HepG2 (cell line): ENCODE results near the gene RARA. TPM values are rescaled to one million over a fixed set of nuclear protein-coding genes. Genes with fewer than 3 reads are reported as not detected.

ENCODE experiments used
- ARNTL ChIP-seq: sonication (generic); formaldehyde crosslinking; IDR thresholded peaks from 2 replicates; pipeline ENCODE4 v1.4.0; 2020; ENCODE audit warnings: mild to moderate bottlenecking, missing genetic modification reagents
- BCL6 ChIP-seq: IDR thresholded peaks from 2 replicates; pipeline ENCODE4 v1.6.1; 2016; ENCODE audit warnings: missing genetic modification reagents, missing compliant biosample characterization
- CBX5 ChIP-seq: sonication (generic); formaldehyde crosslinking; IDR thresholded peaks from 2 replicates; pipeline ENCODE4 v1.4.0; 2020; ENCODE audit warnings: missing genetic modification reagents, borderline replicate concordance
- CHCHD3 ChIP-seq: sonication (generic); formaldehyde crosslinking; IDR thresholded peaks from 2 replicates; pipeline ENCODE4 v1.8.0; 2022; ENCODE audit warnings: mild to moderate bottlenecking, missing genetic modification reagents, moderate library complexity
- ELF1 ChIP-seq: sonication (generic); formaldehyde crosslinking; IDR thresholded peaks from 2 replicates; pipeline ENCODE4 v1.4.0; 2020; ENCODE audit warnings: missing genetic modification reagents
- ETV5 ChIP-seq: IDR thresholded peaks from 2 replicates; pipeline ENCODE4 v1.6.1; 2018; ENCODE audit warnings: missing biosample characterization, missing genetic modification reagents, inconsistent platforms, borderline replicate concordance
- FOXA1 ChIP-seq, 2 experiments: fragments of 450-650 bp in 1 of 2; sonication (generic) in 1 of 2; formaldehyde crosslinking in 1 of 2; IDR thresholded peaks; 2 replicates each; pipeline versions ENCODE4 v1.4.0 to v1.6.1; 2016 to 2020; ENCODE audit warnings: missing genetic modification reagents in 1 of 2
- FOXO4 ChIP-seq: sonication (generic); formaldehyde crosslinking; conservative IDR thresholded peaks from 2 replicates; pipeline ENCODE4 v1.8.1; 2023; ENCODE audit warnings: missing genetic modification reagents
- HDAC2 ChIP-seq: sonication (generic); formaldehyde crosslinking; IDR thresholded peaks from 2 replicates; pipeline ENCODE4 v1.4.0; 2020; ENCODE audit warnings: missing genetic modification reagents
- HOXA7 ChIP-seq: sonication (generic); formaldehyde crosslinking; IDR thresholded peaks from 2 replicates; pipeline ENCODE4 v1.8.1; 2022; ENCODE audit warnings: mild to moderate bottlenecking, missing genetic modification reagents, moderate library complexity
- NR2F1 ChIP-seq, 2 experiments: fragments of 450-650 bp in 1 of 2; formaldehyde crosslinking in 1 of 2; IDR thresholded peaks; 2 replicates each; pipeline versions ENCODE4 v1.5.0 to v1.6.1; 2016 to 2020; ENCODE audit warnings: mild to moderate bottlenecking in 1 of 2, missing compliant biosample characterization in 1 of 2, missing genetic modification reagents in 1 of 2, moderate library complexity in 1 of 2
- RFX3 ChIP-seq: IDR thresholded peaks from 2 replicates; pipeline ENCODE4 v1.6.1; 2016; ENCODE audit warnings: missing biosample characterization, missing genetic modification reagents
- ZBED4 ChIP-seq: sonication (generic); formaldehyde crosslinking; IDR thresholded peaks from 2 replicates; pipeline ENCODE4 v1.4.0; 2020; ENCODE audit warnings: missing genetic modification reagents, borderline replicate concordance
- ZBTB33 ChIP-seq: sonication (generic); formaldehyde crosslinking; IDR thresholded peaks from 2 replicates; pipeline ENCODE4 v1.4.0; 2020; ENCODE audit warnings: missing genetic modification reagents
- ZBTB7B ChIP-seq: sonication (generic); formaldehyde crosslinking; IDR thresholded peaks from 2 replicates; pipeline ENCODE4 v1.4.0; 2020; ENCODE audit warnings: missing genetic modification reagents
- ZNF367 ChIP-seq: sonication (generic); formaldehyde crosslinking; IDR thresholded peaks from 2 replicates; pipeline ENCODE4 v1.4.0; 2020; ENCODE audit warnings: missing genetic modification reagents, borderline replicate concordance
- ZNF569 ChIP-seq: sonication (generic); formaldehyde crosslinking; IDR thresholded peaks from 2 replicates; pipeline ENCODE4 v1.5.0; 2020; ENCODE audit warnings: mild to moderate bottlenecking, missing genetic modification reagents, moderate library complexity, borderline replicate concordance
- ZNF670 ChIP-seq: sonication (generic); formaldehyde crosslinking; IDR thresholded peaks from 2 replicates; pipeline ENCODE4 v1.8.0; 2022; ENCODE audit warnings: mild to moderate bottlenecking, missing genetic modification reagents, borderline replicate concordance
- ZSCAN22 ChIP-seq: sonication (generic); formaldehyde crosslinking; IDR thresholded peaks from 2 replicates; pipeline ENCODE4 v1.4.0; 2020; ENCODE audit warnings: mild to moderate bottlenecking, missing genetic modification reagents
- polyA plus RNA-seq, 8 experiments: library from polyadenylated mRNA; depleted of rRNA in 3 of 8; stranded (reverse) in 7 of 8; unstranded in 1 of 8; fragments of >200 nt; fragmentation: Illumina TruSeq in 4 of 8; extraction: Trizol in 4 of 8; gene quantifications; 2 replicates each; pipeline versions ENCODE4 v1.2.1 to v1.2.3, GENCODE V29; 2011 to 2016; ENCODE audit warnings: low read depth in 4 of 8, missing spikeins in 1 of 8, mixed read lengths in 1 of 8; ENCODE audit not compliant: insufficient read depth in 1 of 8
- total RNA-seq, 5 experiments: library from RNA; depleted of rRNA; stranded (reverse); fragments of >200 nt; fragmentation: Illumina TruSeq; extraction: Trizol; gene quantifications; 2 replicates each; pipeline ENCODE4 v1.2.3, GENCODE V29; 2016; ENCODE audit warnings: low read depth in 1 of 5

RARA gene
- total and polyA plus RNA-seq, 2 of the 13 experiments (the other 11 are each of a cell fraction or from before 2014, with no cell fraction given) = 6.4 to 8.6 TPM

- TF ChIP-seq ZBTB33 (CRISPR knock-in tag) (peak; percentile 20; the same call in 1 of the 2 replicates), CBX5 (0 out of 2 replicates have a peak, but pooled peaks have one; percentile 23), HOXA7 (CRISPR knock-in tag) (no peak), ETV5 (CRISPR knock-in tag) (peak; percentile 97), FOXA1 (IDR thresholded peaks at IDR 0.05) (no peak), FOXA1 (CRISPR knock-in tag; IDR thresholded peaks at IDR 0.05) (peak; percentile 71), FOXO4 (CRISPR knock-in tag) (no peak), ZSCAN22 (CRISPR knock-in tag) (0 out of 2 replicates have a peak, but pooled peaks have one; percentile 64), ZNF569 (no peak), ARNTL (CRISPR knock-in tag) (peak; percentile 70; the same call in 1 of the 2 replicates), ZBTB7B (peak; percentile 69; the same call in 1 of the 2 replicates), HDAC2 (CRISPR knock-in tag) (peak; percentile 75), ZNF367 (no peak), BCL6 (CRISPR knock-in tag) (peak; percentile 60), CHCHD3 (CRISPR knock-in tag) (no peak; the same call in 1 of the 2 replicates), ZNF670 (CRISPR knock-in tag) (no peak), ELF1 (CRISPR knock-in tag) (peak; percentile 59), ZBED4 (CRISPR knock-in tag) (peak; percentile 44; the same call in 1 of the 2 replicates), NR2F1 (CRISPR knock-in tag; IDR thresholded peaks at IDR 0.05) (no peak), RFX3 (CRISPR knock-in tag) (no peak)
Observed at GRCh38 chr17:40340880-40341807, 32.2 kb downstream of the RARA start (continued).
